GM12878 (cell line): Measurements from ENCODE around the gene AVPR1B. TPM values are rescaled to one million over a fixed set of nuclear protein-coding genes. Genes with fewer than 3 reads are reported as not detected.

Experiments
- ATAC-seq: fragments of 200-7000 bp; cut with Tn5 transposase; 3 replicates; pipeline ENCODE4 v1.9.1; 2020; ENCODE audit warnings: mild to moderate bottlenecking, moderate library complexity
- BruUV-seq: library from RNA; stranded (reverse); fragments of 400-500 nt; replicated peaks from 2 replicates; lab custom pipeline; 2021; lab: Mats Ljungman, UMichigan
- CTCF ChIA-PET: fragments of 300-600 bp; sonication (Branson Sonifier 250); formaldehyde crosslinking; extraction: SDS; loops from one replicate; lab custom pipeline; 2021; ENCODE audit warnings: inconsistent platforms; lab: Yijun Ruan, JAX
- POLR2A ChIA-PET: fragments of 350-600 bp; formaldehyde crosslinking; extraction: SDS; loops from one replicate; lab custom pipeline; 2021; ENCODE audit warnings: inconsistent platforms; lab: Charles Lee
- RAD21 ChIA-PET: fragments of 300-600 bp; sonication (Branson Sonifier 250); formaldehyde crosslinking; loops from one replicate; lab custom pipeline; 2023; ENCODE audit warnings: antibody characterized with exemption; ENCODE audit not compliant: unreplicated experiment; lab: Charles Lee
- SMC1A ChIA-PET: fragments of 300-600 bp; sonication (Branson Sonifier 250); formaldehyde crosslinking; loops from one replicate; lab custom pipeline; 2023; ENCODE audit not compliant: unreplicated experiment, uncharacterized antibody; lab: Charles Lee
- DNase-seq: peaks from one replicate; pipeline ENCODE4 v3.0.0-alpha.2; 2011; ENCODE audit warnings: low read depth, low spot score
- FAIRE-seq: peaks from 3 replicates; lab custom pipeline; 2011; peaks lifted over from hg19 to GRCh38; lab: Jason Lieb, UNC
- H2AFZ ChIP-seq: 2 replicates; pipeline ENCODE4 v1.6.0; 2011; ENCODE audit warnings: low read depth, low read length, control low read depth; ENCODE audit not compliant: control insufficient read depth
- H3K27ac ChIP-seq: 2 replicates; pipeline ENCODE4 v1.5.1; 2011; ENCODE audit warnings: control low read depth; ENCODE audit not compliant: control insufficient read depth, insufficient read depth
- H3K27me3 ChIP-seq, 2 experiments: replicated peaks in 1 of 2; 2 replicates each; pipeline versions ENCODE4 v1.6.0 to v1.6.1; 2011; ENCODE audit warnings: low read length in 1 of 2; ENCODE audit not compliant: control insufficient read depth in 2 of 2, insufficient read depth in 2 of 2
- H3K36me3 ChIP-seq, 2 experiments: 2 replicates each; pipeline ENCODE4 v1.5.1; 2011; ENCODE audit warnings: low read length in 1 of 2; ENCODE audit not compliant: control insufficient read depth in 2 of 2, insufficient read depth in 2 of 2
- H3K4me1 ChIP-seq: 2 replicates; pipeline ENCODE4 v1.6.1; 2011; ENCODE audit warnings: mild to moderate bottlenecking, low read length, moderate library complexity, mixed read lengths; ENCODE audit not compliant: control insufficient read depth, insufficient read depth
- H3K4me2 ChIP-seq: 2 replicates; pipeline ENCODE4 v1.6.0; 2011; ENCODE audit warnings: control low read depth; ENCODE audit not compliant: control insufficient read depth, insufficient read depth
- H3K4me3 ChIP-seq: fragments of 200-600 bp; sonication (generic); 2 replicates; pipeline ENCODE4 v1.5.1; 2016
- H3K79me2 ChIP-seq: 2 replicates; pipeline ENCODE4 v1.6.0; 2011; ENCODE audit warnings: low read length; ENCODE audit not compliant: control insufficient read depth, insufficient read depth
- H3K9ac ChIP-seq: 2 replicates; pipeline ENCODE4 v1.8.0; 2011; ENCODE audit warnings: low read length, control low read depth, mixed read lengths; ENCODE audit not compliant: control insufficient read depth, insufficient read depth
- H3K9me3 ChIP-seq: replicated peaks from 3 replicates; pipeline ENCODE4 v1.5.1; 2011; ENCODE audit warnings: mild to moderate bottlenecking, low read length; ENCODE audit not compliant: control insufficient read depth, insufficient read depth
- H4K20me1 ChIP-seq: 2 replicates; pipeline ENCODE4 v1.6.0; 2011; ENCODE audit not compliant: control insufficient read depth, insufficient read depth
- NBN ChIP-seq: fragments of 450-650 bp; IDR thresholded peaks from 2 replicates; pipeline ENCODE4 v1.6.1; 2016
- NFYB ChIP-seq: IDR thresholded peaks from 2 replicates; pipeline ENCODE4 v1.6.1; 2011; ENCODE audit warnings: low read depth, mild to moderate bottlenecking, low read length, improper control_type of control experiment, moderate library complexity; ENCODE audit not compliant: insufficient read depth
- SMARCA5 ChIP-seq: fragments of 450-650 bp; IDR thresholded peaks from 2 replicates; pipeline ENCODE4 v1.6.1; 2017; ENCODE audit warnings: mild to moderate bottlenecking
- SP1 ChIP-seq: IDR thresholded peaks from one replicate; pipeline ENCODE4 v1.6.1; 2011; ENCODE audit warnings: low read depth, low read length
- WGBS: methylation state at CpG from one replicate; pipeline ENCODE4 v1.1.6; 2016; ENCODE audit warnings: low lambda C conversion rate; ENCODE audit not compliant: insufficient replicate concordance, insufficient coverage; ENCODE audit errors: missing lambda C conversion rate; 5-methylcytosine and 5-hydroxymethylcytosine counted together
- in situ Hi-C: fragments of 300-500 bp; cut with MboI; formaldehyde crosslinking; loops from 9 replicates; pipeline ENCODE4 v1.14.3; 2018; ENCODE audit warnings: mixed read lengths
- intact Hi-C: fragments of 100-400 bp; cut with micrococcal nuclease; formaldehyde crosslinking; loops from one replicate; pipeline ENCODE4 v1.14.2; 2022; ENCODE audit not compliant: unreplicated experiment
- polyA plus RNA-seq, 11 experiments: library from polyadenylated mRNA; depleted of rRNA in 4 of 11; unstranded in 6 of 11; stranded (reverse) in 5 of 11; fragments of >200 nt; fragmentation: Nextera tagmentation in 4 of 11; fragmentation: Illumina TruSeq in 1 of 11; extraction: Ambion mirVana in 4 of 11; extraction: Trizol in 1 of 11; gene quantifications; 1 replicate in 1 of 11; 2 replicates in 10 of 11; pipeline versions ENCODE4 v1.2.1 to v1.2.3, GENCODE V29; 2011 to 2016; ENCODE audit warnings: inconsistent platforms in 2 of 11, missing spikeins in 2 of 11, low read depth in 1 of 11
- total RNA-seq, 4 experiments: library from RNA; depleted of rRNA in 3 of 4; stranded (reverse); fragments of >200 nt in 3 of 4; fragmentation: Illumina TruSeq in 1 of 4; extraction: Trizol in 1 of 4; gene quantifications; 2 replicates each; pipeline versions ENCODE4 v1.2.1 to v1.2.3, GENCODE V29; 2013 to 2021
- TF ChIP-seq, protein P1 (sequence below): IDR thresholded peaks from 2 replicates; pipeline ENCODE4 v1.6.1; 2011; ENCODE audit warnings: borderline replicate concordance, low read depth, mild to moderate bottlenecking, moderate library complexity, low read length; ENCODE audit not compliant: insufficient read depth, poor library complexity, severe bottlenecking
- TF ChIP-seq, protein P2 (sequence below): fragments of 450-650 bp; IDR thresholded peaks from 2 replicates; pipeline ENCODE4 v1.6.1; 2017; ENCODE audit warnings: mild to moderate bottlenecking

AVPR1B gene
- total and polyA plus RNA-seq, 10 of the 15 experiments (the other 5 are each of a cell fraction or from before 2014, with no cell fraction given), result not detected

DNA sequence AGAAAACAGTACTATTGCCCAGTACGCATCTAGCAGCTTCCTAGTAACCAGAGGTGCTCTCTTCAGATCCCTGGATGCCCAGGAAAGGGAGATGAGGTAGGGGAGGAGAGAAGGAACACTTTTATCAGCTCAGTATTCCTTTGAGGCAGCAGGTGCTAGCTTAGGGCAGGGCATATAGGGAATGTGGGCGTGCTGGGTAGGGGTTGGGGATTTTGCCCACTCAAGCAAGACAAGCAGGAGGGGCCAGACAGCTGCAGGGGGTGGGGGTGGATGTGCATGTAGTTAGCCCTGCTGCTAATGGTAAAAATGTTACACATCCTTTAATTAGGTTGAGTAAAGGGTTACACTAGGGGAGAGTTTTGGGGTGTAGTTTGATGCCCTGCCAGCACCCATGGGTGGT lies 18.1 kb upstream of the AVPR1B start:
- no peaks in the 10 kb centered on the region for H3K36me3 ChIP-seq
- no peak for FAIRE-seq
- H3K79me2 ChIP-seq, result no peaks in the 10 kb centered on the region
- H4K20me1 ChIP-seq, result no peaks in the 10 kb centered on the region
- RAD21 ChIA-PET, result no interaction called here
- POLR2A ChIA-PET, result no interaction called here
- BruUV-seq, result no TSS peak
- no peak for ATAC-seq
- CTCF ChIA-PET, result no interaction called here
- no peak overlapping the region for H3K4me3 ChIP-seq
- DNase-seq, result no peak
- H3K9ac ChIP-seq, result no peak overlapping the region
- TF ChIP-seq SP1 (no peak), NFYB (no peak), SMARCA5 (no peak), NBN (no peak)
- TF ChIP-seq, protein P1, sequence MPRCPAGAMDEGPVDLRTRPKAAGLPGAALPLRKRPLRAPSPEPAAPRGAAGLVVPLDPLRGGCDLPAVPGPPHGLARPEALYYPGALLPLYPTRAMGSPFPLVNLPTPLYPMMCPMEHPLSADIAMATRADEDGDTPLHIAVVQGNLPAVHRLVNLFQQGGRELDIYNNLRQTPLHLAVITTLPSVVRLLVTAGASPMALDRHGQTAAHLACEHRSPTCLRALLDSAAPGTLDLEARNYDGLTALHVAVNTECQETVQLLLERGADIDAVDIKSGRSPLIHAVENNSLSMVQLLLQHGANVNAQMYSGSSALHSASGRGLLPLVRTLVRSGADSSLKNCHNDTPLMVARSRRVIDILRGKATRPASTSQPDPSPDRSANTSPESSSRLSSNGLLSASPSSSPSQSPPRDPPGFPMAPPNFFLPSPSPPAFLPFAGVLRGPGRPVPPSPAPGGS, result no peak
- TF ChIP-seq, protein P2, sequence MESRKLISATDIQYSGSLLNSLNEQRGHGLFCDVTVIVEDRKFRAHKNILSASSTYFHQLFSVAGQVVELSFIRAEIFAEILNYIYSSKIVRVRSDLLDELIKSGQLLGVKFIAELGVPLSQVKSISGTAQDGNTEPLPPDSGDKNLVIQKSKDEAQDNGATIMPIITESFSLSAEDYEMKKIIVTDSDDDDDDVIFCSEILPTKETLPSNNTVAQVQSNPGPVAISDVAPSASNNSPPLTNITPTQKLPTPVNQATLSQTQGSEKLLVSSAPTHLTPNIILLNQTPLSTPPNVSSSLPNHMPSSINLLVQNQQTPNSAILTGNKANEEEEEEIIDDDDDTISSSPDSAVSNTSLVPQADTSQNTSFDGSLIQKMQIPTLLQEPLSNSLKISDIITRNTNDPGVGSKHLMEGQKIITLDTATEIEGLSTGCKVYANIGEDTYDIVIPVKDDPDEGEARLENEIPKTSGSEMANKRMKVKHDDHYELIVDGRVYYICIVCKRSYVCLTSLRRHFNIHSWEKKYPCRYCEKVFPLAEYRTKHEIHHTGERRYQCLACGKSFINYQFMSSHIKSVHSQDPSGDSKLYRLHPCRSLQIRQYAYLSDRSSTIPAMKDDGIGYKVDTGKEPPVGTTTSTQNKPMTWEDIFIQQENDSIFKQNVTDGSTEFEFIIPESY, result no peak
- H3K4me2 ChIP-seq, result no peak overlapping the region
- H3K4me1 ChIP-seq, result no peaks in the 10 kb centered on the region
- peaks cover 3% of the 10 kb centered on the region in 2 experiments; a peak in 3 of 4 replicates for H3K27me3 ChIP-seq
- H3K27ac ChIP-seq, result no peak overlapping the region
- 2% methylated on average over 2 of the region's 2 CpGs for WGBS
- no peak overlapping the region for H2AFZ ChIP-seq
- intact Hi-C loops, result no loop called here
- in situ Hi-C loops, result no loop called here
- no peaks in the 10 kb centered on the region for H3K9me3 ChIP-seq
- SMC1A ChIA-PET, result interaction anchor here (1.6 kb wide), 1 partner anchor 105 kb away, joined by 4 read pairs; no protein-coding TSS in a partner anchor
